ENCODE measurements around the gene DYNLT5.

- TF ChIP-seq, protein P1, sequence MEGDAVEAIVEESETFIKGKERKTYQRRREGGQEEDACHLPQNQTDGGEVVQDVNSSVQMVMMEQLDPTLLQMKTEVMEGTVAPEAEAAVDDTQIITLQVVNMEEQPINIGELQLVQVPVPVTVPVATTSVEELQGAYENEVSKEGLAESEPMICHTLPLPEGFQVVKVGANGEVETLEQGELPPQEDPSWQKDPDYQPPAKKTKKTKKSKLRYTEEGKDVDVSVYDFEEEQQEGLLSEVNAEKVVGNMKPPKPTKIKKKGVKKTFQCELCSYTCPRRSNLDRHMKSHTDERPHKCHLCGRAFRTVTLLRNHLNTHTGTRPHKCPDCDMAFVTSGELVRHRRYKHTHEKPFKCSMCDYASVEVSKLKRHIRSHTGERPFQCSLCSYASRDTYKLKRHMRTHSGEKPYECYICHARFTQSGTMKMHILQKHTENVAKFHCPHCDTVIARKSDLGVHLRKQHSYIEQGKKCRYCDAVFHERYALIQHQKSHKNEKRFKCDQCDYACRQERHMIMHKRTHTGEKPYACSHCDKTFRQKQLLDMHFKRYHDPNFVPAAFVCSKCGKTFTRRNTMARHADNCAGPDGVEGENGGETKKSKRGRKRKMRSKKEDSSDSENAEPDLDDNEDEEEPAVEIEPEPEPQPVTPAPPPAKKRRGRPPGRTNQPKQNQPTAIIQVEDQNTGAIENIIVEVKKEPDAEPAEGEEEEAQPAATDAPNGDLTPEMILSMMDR (IDR thresholded peaks at IDR 0.05; ENCODE audit: low read depth, low read length, missing input control), result no peak
- TF ChIP-seq REST (IDR thresholded peaks at IDR 0.05), result no peak
- TF ChIP-seq GABPA (IDR thresholded peaks at IDR 0.05 in 1 of 2, conservative IDR thresholded peaks at IDR 0.05 in 1 of 2), result no peak
- no peak for TF ChIP-seq MAX (IDR thresholded peaks at IDR 0.05)
- TF ChIP-seq RAD21 (IDR thresholded peaks at IDR 0.05), result no peak
- TF ChIP-seq, protein P2, sequence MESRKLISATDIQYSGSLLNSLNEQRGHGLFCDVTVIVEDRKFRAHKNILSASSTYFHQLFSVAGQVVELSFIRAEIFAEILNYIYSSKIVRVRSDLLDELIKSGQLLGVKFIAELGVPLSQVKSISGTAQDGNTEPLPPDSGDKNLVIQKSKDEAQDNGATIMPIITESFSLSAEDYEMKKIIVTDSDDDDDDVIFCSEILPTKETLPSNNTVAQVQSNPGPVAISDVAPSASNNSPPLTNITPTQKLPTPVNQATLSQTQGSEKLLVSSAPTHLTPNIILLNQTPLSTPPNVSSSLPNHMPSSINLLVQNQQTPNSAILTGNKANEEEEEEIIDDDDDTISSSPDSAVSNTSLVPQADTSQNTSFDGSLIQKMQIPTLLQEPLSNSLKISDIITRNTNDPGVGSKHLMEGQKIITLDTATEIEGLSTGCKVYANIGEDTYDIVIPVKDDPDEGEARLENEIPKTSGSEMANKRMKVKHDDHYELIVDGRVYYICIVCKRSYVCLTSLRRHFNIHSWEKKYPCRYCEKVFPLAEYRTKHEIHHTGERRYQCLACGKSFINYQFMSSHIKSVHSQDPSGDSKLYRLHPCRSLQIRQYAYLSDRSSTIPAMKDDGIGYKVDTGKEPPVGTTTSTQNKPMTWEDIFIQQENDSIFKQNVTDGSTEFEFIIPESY (IDR thresholded peaks at IDR 0.05), result no peak
- no peak for TF ChIP-seq EGR1 (IDR thresholded peaks at IDR 0.05; ENCODE audit: low read depth in 2 of 2)
- no peak for TF ChIP-seq YY1 (IDR thresholded peaks at IDR 0.05)
- no peak for TF ChIP-seq JUND (IDR thresholded peaks at IDR 0.05)
- no peak for TF ChIP-seq TAF1 (conservative IDR thresholded peaks at IDR 0.05)
- TF ChIP-seq SP1 (IDR thresholded peaks at IDR 0.05), result no peak
- no peak for TF ChIP-seq FOXA1 (IDR thresholded peaks at IDR 0.05)
- TF ChIP-seq ATF3 (IDR thresholded peaks at IDR 0.05), result no peak
Observed at GRCh38 chr1:66767626-66768025, 15.4 kb downstream of the DYNLT5 start.

All from liver (tissue), 3 donors.